HEK293T (cell line): ENCODE data around the gene PMVK.

Experiments
- FOXA1 ChIP-seq: fragments of 450-650 bp; IDR thresholded peaks from 2 replicates; pipeline ENCODE4 v1.6.1; 2016; ENCODE audit warnings: mild to moderate bottlenecking
- HDGF ChIP-seq: fragments of 450-650 bp; IDR thresholded peaks from 2 replicates; pipeline ENCODE4 v1.6.1; 2017; ENCODE audit warnings: antibody characterized with exemption, borderline replicate concordance
- LEF1 ChIP-seq: fragments of 450-650 bp; IDR thresholded peaks from 2 replicates; pipeline ENCODE4 v1.6.1; 2017; ENCODE audit warnings: mild to moderate bottlenecking, borderline replicate concordance
- TARDBP ChIP-seq: fragments of 450-650 bp; IDR thresholded peaks from 2 replicates; pipeline ENCODE4 v1.6.1; 2016

DNA sequence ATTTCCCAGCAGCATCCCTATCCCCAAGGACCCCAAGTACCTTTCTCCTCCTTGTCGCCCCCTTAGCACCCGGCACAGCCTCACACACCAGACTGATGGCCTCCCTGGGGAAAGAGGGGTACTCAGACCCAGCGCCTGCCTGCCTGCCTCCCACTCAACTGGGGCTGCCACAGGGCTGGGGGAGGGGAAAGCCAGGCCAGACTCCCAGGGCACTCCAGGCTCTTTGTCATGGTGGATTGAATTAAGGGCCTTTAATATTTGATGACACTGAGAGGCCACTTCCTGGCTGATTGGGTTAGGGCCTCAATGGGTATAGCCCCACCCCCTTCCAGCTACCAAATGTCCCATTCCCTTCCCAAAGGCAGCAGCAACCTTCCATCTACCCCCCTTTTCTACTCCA lies 32.2 kb upstream of the PMVK start:
- TF ChIP-seq LEF1: no peak
- no peak for TF ChIP-seq HDGF
- TF ChIP-seq TARDBP: no peak
- TF ChIP-seq FOXA1: no peak
